Daoy (cell line): ENCODE measurements around the gene LFNG. TPM values are rescaled to one million over a fixed set of nuclear protein-coding genes. Genes with fewer than 3 reads are reported as not detected.
A peak's percentile ranks its signal among the peaks of the same experiment; 100 is the strongest.

Experiments used
- DNase-seq: peaks from one replicate; pipeline ENCODE4 v3.0.0-alpha.2; 2015; ENCODE audit warnings: low read depth
- total RNA-seq: library from RNA; depleted of rRNA; stranded (reverse); fragments of >200 nt; shearing (Covaris generic); gene quantifications from 2 replicates; pipeline ENCODE4 v1.2.3, GENCODE V29; 2014

LFNG gene
- total RNA-seq, 1 experiment from 2014 or later, result 16.1 TPM

- DNase-seq, result peak; percentile 96
Observed at GRCh38 chr7:2517026-2517425, 2.5 kb upstream of the LFNG start.

- peak; percentile 58 for DNase-seq
Observed at GRCh38 chr7:2517678-2518507, 1.7 kb upstream of the LFNG start.

- no peak for DNase-seq
Observed at GRCh38 chr7:2518737-2519118, 846 bp upstream of the LFNG start.

DNA sequence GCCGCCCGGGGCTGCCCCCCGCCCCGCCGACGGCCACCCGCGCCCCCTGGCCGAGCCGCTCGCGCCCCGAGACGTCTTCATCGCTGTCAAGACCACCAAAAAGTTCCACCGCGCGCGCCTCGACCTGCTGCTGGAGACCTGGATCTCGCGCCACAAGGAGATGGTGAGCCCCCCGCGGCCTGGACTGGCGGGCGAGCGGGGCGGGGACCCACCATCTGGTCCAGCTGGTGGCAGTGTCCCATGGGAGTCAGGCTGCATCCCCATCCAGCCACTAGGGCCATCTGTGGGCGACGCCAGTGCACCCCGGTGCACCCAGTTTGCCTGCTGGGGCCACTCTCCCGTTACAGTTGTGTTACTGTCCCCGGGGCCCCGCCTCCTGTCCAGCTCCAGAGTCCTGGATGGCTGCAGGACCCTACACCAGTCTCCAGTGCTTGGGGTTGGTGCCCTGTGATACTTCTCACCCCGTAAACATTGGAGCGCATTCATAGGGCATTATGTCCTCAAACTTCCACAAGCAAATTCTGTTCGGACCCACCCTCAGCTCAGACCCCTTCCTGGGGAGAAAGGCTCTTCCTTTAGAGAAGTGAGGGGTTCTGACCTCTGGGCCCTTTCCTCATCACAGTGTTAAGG lies 672 bp downstream of the LFNG start:
- peak; percentile 60 for DNase-seq

GRCh38 chr7:2520761-2521290 lies 1.3 kb downstream of the LFNG start:
- no peak for DNase-seq

DNA sequence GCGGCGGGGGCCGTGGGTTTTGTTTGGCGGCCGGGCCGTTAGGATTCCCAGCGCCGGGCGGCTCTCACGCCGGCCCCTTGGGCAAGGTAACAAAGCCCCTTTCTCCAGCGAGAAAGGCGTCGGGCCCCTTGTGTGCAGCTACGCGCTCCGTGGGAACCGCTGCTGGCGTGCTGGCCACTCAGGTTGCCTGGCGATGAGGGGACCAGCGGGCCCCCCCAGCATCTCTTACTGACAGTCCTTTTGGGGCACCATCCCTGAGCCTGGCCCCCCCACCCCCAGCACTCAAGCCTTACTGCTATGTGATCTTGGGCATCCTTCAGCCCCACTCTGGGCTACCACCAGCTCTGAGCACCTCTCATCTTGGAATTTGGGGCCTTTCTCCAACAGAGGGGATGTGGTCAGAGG lies 1.8 kb downstream of the LFNG start:
- DNase-seq, result peak; percentile 54

- peak; percentile 87 for DNase-seq
Observed at GRCh38 chr7:2521952-2522591, 2.5 kb downstream of the LFNG start.

- DNase-seq, result peak; percentile 84
Observed at GRCh38 chr7:2522780-2523433, 3.3 kb downstream of the LFNG start.

GRCh38 chr7:2523461-2523936 lies 3.9 kb downstream of the LFNG start:
- peak; percentile 38 for DNase-seq

GRCh38 chr7:2523941-2524807 lies 4.6 kb downstream of the LFNG start:
- DNase-seq, result peak; percentile 63

- no peak for DNase-seq
Observed at GRCh38 chr7:2524808-2525657, 5.5 kb downstream of the LFNG start.

DNA sequence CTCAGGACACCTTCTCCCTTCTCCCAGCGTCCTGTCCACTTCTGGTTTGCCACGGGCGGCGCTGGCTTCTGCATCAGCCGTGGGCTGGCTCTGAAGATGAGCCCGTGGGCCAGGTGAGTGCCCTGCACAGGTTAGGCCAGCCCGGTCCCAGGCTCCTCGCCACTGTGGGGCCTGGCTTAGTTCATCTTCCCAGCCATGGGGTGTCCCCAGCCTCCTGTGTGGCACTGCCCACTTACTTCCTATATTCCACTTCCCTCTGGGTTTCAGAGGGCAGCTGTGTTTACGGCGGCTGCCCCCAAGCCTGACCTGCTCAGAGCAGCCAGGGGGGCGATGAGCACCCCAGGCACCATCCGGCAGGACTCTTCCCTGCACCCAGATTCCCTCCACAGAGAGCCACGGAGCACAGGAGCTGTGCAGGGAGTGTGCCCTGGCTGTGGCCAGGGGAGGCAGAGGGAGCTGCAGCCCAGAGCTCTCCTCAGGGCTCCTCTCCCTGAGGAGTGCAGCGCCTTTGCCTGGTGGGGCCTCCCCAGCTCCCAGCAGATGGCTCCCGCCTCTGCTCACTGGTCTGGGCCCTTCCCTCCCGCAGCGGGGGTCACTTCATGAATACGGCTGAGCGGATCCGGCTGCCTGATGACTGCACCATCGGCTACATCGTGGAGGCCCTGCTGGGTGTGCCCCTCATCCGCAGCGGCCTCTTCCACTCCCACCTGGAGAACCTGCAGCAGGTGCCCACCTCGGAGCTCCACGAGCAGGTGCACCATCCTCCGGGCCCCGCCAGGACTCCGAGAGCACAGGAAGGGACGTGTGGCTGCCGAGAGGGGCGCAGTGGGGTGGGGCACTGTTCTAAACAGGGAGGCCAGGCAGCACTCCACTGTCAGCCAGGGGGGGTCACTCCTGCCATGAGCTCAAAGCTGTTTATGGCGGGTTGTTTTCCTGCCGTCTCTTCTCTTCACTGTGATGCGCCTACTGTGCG lies 6.4 kb downstream of the LFNG start:
- DNase-seq, result peak; percentile 48

GRCh38 chr7:2526659-2527504 lies 7.3 kb downstream of the LFNG start:
- DNase-seq, result no peak

GRCh38 chr7:2527505-2528467 lies 8.2 kb downstream of the LFNG start:
- DNase-seq, result peak; percentile 89

- DNase-seq, result no peak
Observed at GRCh38 chr7:2528481-2529095, 9.0 kb downstream of the LFNG start.
